ENCODE results near the gene DEPDC5.

DEPDC5 gene

GRCh38 chr22:31768422-31769059 is 14.7 kb downstream of the DEPDC5 start:
- H3K9ac ChIP-seq (ENCODE audit: low read depth, low read length), result no peak overlapping the region
- TF ChIP-seq CTCF (IDR thresholded peaks at IDR 0.05; ENCODE audit: borderline replicate concordance, extremely low read depth, low read length, poor library complexity, severe bottlenecking) (no peak), EZH2 (IDR thresholded peaks at IDR 0.05; ENCODE audit: borderline replicate concordance, low read depth, low read length, severe bottlenecking) (no peak)
- H3K4me3 ChIP-seq (ENCODE audit: low read depth in 1 of 2, low read length in 2 of 2), result no peak overlapping the region
- H2AFZ ChIP-seq (ENCODE audit: low read depth, low read length), result no peak overlapping the region
- H4K20me1 ChIP-seq (ENCODE audit: insufficient read depth, low read length), result no peaks in the 10 kb centered on the region
- no peaks in the 10 kb centered on the region for H3K79me2 ChIP-seq (ENCODE audit: insufficient read depth, low read length)
- no peak overlapping the region for H3K27ac ChIP-seq (ENCODE audit: low read length)
- H3K4me2 ChIP-seq (ENCODE audit: insufficient read depth, low read length), result no peak overlapping the region
- DNase-seq (no peak), ATAC-seq (ENCODE audit: insufficient read depth, low read depth) (no peak)
- H3K4me1 ChIP-seq (ENCODE audit: insufficient read depth, low read length), result no peaks in the 10 kb centered on the region
- peaks cover 61% of the 10 kb centered on the region for H3K36me3 ChIP-seq (ENCODE audit: insufficient read depth, low read length)
- no peaks in the 10 kb centered on the region for H3K9me3 ChIP-seq (ENCODE audit: insufficient read depth, low read length, severe bottlenecking)
- H3K27me3 ChIP-seq (ENCODE audit: insufficient read depth, low read length, poor library complexity), result no peaks in the 10 kb centered on the region

GRCh38 chr22:31773416-31773815 is 19.6 kb downstream of the DEPDC5 start:
- no peak overlapping the region for H3K4me2 ChIP-seq (ENCODE audit: insufficient read depth, low read length)
- no peaks in the 10 kb centered on the region for H3K9me3 ChIP-seq (ENCODE audit: insufficient read depth, low read length, severe bottlenecking)
- no peak overlapping the region for H2AFZ ChIP-seq (ENCODE audit: low read depth, low read length)
- no peaks in the 10 kb centered on the region for H3K27me3 ChIP-seq (ENCODE audit: insufficient read depth, low read length, poor library complexity)
- no peak for TF ChIP-seq EZH2 (IDR thresholded peaks at IDR 0.05; ENCODE audit: borderline replicate concordance, low read depth, low read length, severe bottlenecking)
- TF ChIP-seq CTCF (IDR thresholded peaks at IDR 0.05; ENCODE audit: borderline replicate concordance, extremely low read depth, low read length, poor library complexity, severe bottlenecking), result no peak
- H3K9ac ChIP-seq (ENCODE audit: low read depth, low read length), result no peak overlapping the region
- ATAC-seq (ENCODE audit: insufficient read depth, low read depth) (no peak), DNase-seq (no peak)
- no peak overlapping the region for H3K27ac ChIP-seq (ENCODE audit: low read length)
- peaks cover 67% of the 10 kb centered on the region for H3K36me3 ChIP-seq (ENCODE audit: insufficient read depth, low read length)
- H3K4me3 ChIP-seq (ENCODE audit: low read depth in 1 of 2, low read length in 2 of 2), result no peak overlapping the region
- no peaks in the 10 kb centered on the region for H3K4me1 ChIP-seq (ENCODE audit: insufficient read depth, low read length)
- H3K79me2 ChIP-seq (ENCODE audit: insufficient read depth, low read length), result no peaks in the 10 kb centered on the region
- no peaks in the 10 kb centered on the region for H4K20me1 ChIP-seq (ENCODE audit: insufficient read depth, low read length)

- Histone ChIP-seq H3K36me3 (ENCODE audit: insufficient read depth, low read length) (peaks cover 71% of the 10 kb centered on the region), H3K4me1 (ENCODE audit: insufficient read depth, low read length) (no peaks in the 10 kb centered on the region), H3K27ac (ENCODE audit: low read length) (no peak overlapping the region), H3K9ac (ENCODE audit: low read depth, low read length) (no peak overlapping the region), H4K20me1 (ENCODE audit: insufficient read depth, low read length) (no peaks in the 10 kb centered on the region), H3K4me2 (ENCODE audit: insufficient read depth, low read length) (no peak overlapping the region), H2AFZ (ENCODE audit: low read depth, low read length) (no peak overlapping the region), H3K9me3 (ENCODE audit: insufficient read depth, low read length, severe bottlenecking) (no peaks in the 10 kb centered on the region), H3K4me3 (ENCODE audit: low read depth in 1 of 2, low read length in 2 of 2) (no peak overlapping the region), H3K27me3 (ENCODE audit: insufficient read depth, low read length, poor library complexity) (no peaks in the 10 kb centered on the region), H3K79me2 (ENCODE audit: insufficient read depth, low read length) (no peaks in the 10 kb centered on the region)
- TF ChIP-seq CTCF (IDR thresholded peaks at IDR 0.05; ENCODE audit: borderline replicate concordance, extremely low read depth, low read length, poor library complexity, severe bottlenecking) (no peak), EZH2 (IDR thresholded peaks at IDR 0.05; ENCODE audit: borderline replicate concordance, low read depth, low read length, severe bottlenecking) (no peak)
- no peak for DNase-seq
- no peak for ATAC-seq (ENCODE audit: insufficient read depth, low read depth)
Observed at GRCh38 chr22:31776231-31776630, 22.4 kb downstream of the DEPDC5 start.

Measured in DND-41 (cell line).